NB4 (cell line): Measurements from ENCODE around the gene SNCG.

Experiments
- CTCF ChIP-seq: IDR thresholded peaks from one replicate; pipeline ENCODE4 v1.5.1; 2012; ENCODE audit warnings: low read depth, low read length
- MYC ChIP-seq: IDR thresholded peaks from 2 replicates; pipeline ENCODE4 v1.6.1; 2011; ENCODE audit warnings: low read depth, low read length
- POLR2A ChIP-seq: IDR thresholded peaks from 2 replicates; pipeline ENCODE4 v1.6.1; 2011; ENCODE audit warnings: mild to moderate bottlenecking; ENCODE audit not compliant: insufficient read length; ENCODE audit errors: extremely low read depth
- TF ChIP-seq, protein P1 (sequence below): IDR thresholded peaks from 2 replicates; pipeline ENCODE4 v1.6.1; 2011; ENCODE audit warnings: low read depth, low read length

- TF ChIP-seq CTCF (no peak), POLR2A (no peak), MYC (no peak)
- TF ChIP-seq, protein P1, sequence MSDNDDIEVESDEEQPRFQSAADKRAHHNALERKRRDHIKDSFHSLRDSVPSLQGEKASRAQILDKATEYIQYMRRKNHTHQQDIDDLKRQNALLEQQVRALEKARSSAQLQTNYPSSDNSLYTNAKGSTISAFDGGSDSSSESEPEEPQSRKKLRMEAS: no peak
Measured at GRCh38 chr10:86958116-86958900, at the start of gene SNCG.
